ENCODE results near the gene ESR1. TPM values are rescaled to one million over a fixed set of nuclear protein-coding genes. Genes with fewer than 3 reads are reported as not detected.
A peak's percentile ranks its signal among the peaks of the same experiment; 100 is the strongest.

ESR1 gene
- total and polyA plus RNA-seq, 2 experiments from 2014 or later = 0.09 TPM; not detected in 1

DNA sequence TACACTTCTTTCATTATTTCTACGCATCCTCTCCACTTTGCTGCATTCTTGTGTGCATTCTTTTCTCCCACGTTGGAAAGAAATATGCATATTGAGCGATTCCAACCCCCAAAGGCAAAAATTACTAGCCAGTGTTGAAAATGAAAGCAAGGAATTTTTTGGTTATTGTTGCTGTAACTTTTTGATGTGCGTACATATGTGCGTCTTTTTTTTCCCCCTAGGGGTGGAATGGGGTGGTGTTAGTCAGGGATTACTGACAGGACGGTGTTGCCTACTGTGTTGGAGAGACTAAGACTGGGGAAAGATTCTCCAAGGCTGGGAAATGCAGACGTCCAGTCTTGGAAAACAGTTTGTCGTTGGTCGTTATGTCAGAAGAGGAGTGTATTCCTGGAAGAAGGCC is 44.2 kb upstream of the ESR1 start:
- H3K4me1 ChIP-seq (ENCODE audit: insufficient read depth) = peaks cover 9% of the 10 kb centered on the region
- H3K9me2 ChIP-seq (ENCODE audit: insufficient read depth) = no peaks in the 10 kb centered on the region
- in situ Hi-C loops (cut with MboI) = loop anchor here (10.0 kb wide), 1 partner anchor 361 kb away; no protein-coding TSS in a partner anchor
- H4K20me1 ChIP-seq (ENCODE audit: insufficient read depth) = no peaks in the 10 kb centered on the region
- peak overlapping the region; percentile 96 for H2AFZ ChIP-seq
- peak overlapping the region; percentile 98 for H3K4me2 ChIP-seq (ENCODE audit: unreplicated experiment)
- no peaks in the 10 kb centered on the region for H3K27me3 ChIP-seq (replicated peaks; ENCODE audit: insufficient read depth)
- H3F3A ChIP-seq (ENCODE audit: insufficient read depth) = peaks cover 10% of the 10 kb centered on the region
- TF ChIP-seq EZH2 (IDR thresholded peaks at IDR 0.05; ENCODE audit: insufficient read depth, poor library complexity, severe bottlenecking) = no peak
- no peak for TF ChIP-seq EZH2phosphoT487 (IDR thresholded peaks at IDR 0.05; ENCODE audit: insufficient read depth, low read depth)
- no peaks in the 10 kb centered on the region for H3K9me3 ChIP-seq (ENCODE audit: low read depth)
- WGBS, 2 experiments (ENCODE audit: low coverage in 1 of 2, low lambda C conversion rate in 2 of 2, missing lambda C conversion rate in 2 of 2) = 8 to 12% methylated on average over 9 of the region's 9 CpGs
- H3K9ac ChIP-seq = peak overlapping the region; percentile 68
- peak overlapping the region; percentile 86 for H3K4me3 ChIP-seq
- no peaks in the 10 kb centered on the region for H3K36me3 ChIP-seq (ENCODE audit: low read depth)
- no peaks in the 10 kb centered on the region for H3K79me2 ChIP-seq (ENCODE audit: insufficient read depth)
- H3K27ac ChIP-seq = peak overlapping the region; percentile 61
- DNase-seq = peak; percentile 77

GRCh38 chr6:151763938-151764680 is 43.4 kb upstream of the ESR1 start:
- Histone ChIP-seq H3K9ac (peak overlapping the region; percentile 68), H3K36me3 (ENCODE audit: low read depth) (no peaks in the 10 kb centered on the region), H2AFZ (peak overlapping the region; percentile 96), H3K9me3 (ENCODE audit: low read depth) (no peaks in the 10 kb centered on the region), H3K4me1 (ENCODE audit: insufficient read depth) (peaks cover 9% of the 10 kb centered on the region), H3K9me2 (ENCODE audit: insufficient read depth) (no peaks in the 10 kb centered on the region), H3K27ac (peak overlapping the region; percentile 61), H3F3A (ENCODE audit: insufficient read depth) (peaks cover 10% of the 10 kb centered on the region), H3K27me3 (replicated peaks; ENCODE audit: insufficient read depth) (no peaks in the 10 kb centered on the region), H3K4me3 (peak overlapping the region; percentile 86), H3K79me2 (ENCODE audit: insufficient read depth) (no peaks in the 10 kb centered on the region), H4K20me1 (ENCODE audit: insufficient read depth) (no peaks in the 10 kb centered on the region), H3K4me2 (ENCODE audit: unreplicated experiment) (peak overlapping the region; percentile 98)
- 1 to 5% methylated on average over 20 of the region's 20 CpGs for WGBS, 2 experiments (ENCODE audit: low coverage in 1 of 2, low lambda C conversion rate in 2 of 2, missing lambda C conversion rate in 2 of 2)
- peak; percentile 94 for DNase-seq
- no peak for TF ChIP-seq EZH2 (IDR thresholded peaks at IDR 0.05; ENCODE audit: insufficient read depth, poor library complexity, severe bottlenecking)
- no peak for TF ChIP-seq EZH2phosphoT487 (IDR thresholded peaks at IDR 0.05; ENCODE audit: insufficient read depth, low read depth)
- in situ Hi-C loops (cut with MboI) = loop anchor here (10.0 kb wide), 1 partner anchor 361 kb away; no protein-coding TSS in a partner anchor

GRCh38 chr6:151765444-151765886 is 42.0 kb upstream of the ESR1 start:
- Histone ChIP-seq H2AFZ (peak overlapping the region; percentile 42), H3K27me3 (replicated peaks; ENCODE audit: insufficient read depth) (no peaks in the 10 kb centered on the region), H3K4me3 (peak overlapping the region; percentile 57), H3K4me1 (ENCODE audit: insufficient read depth) (peaks cover 9% of the 10 kb centered on the region), H3K79me2 (ENCODE audit: insufficient read depth) (no peaks in the 10 kb centered on the region), H3K9me2 (ENCODE audit: insufficient read depth) (no peaks in the 10 kb centered on the region), H3K9me3 (ENCODE audit: low read depth) (no peaks in the 10 kb centered on the region), H3K36me3 (ENCODE audit: low read depth) (no peaks in the 10 kb centered on the region), H4K20me1 (ENCODE audit: insufficient read depth) (no peaks in the 10 kb centered on the region), H3K27ac (no peak overlapping the region), H3K4me2 (ENCODE audit: unreplicated experiment) (peak overlapping the region; percentile 98), H3K9ac (no peak overlapping the region), H3F3A (ENCODE audit: insufficient read depth) (peaks cover 10% of the 10 kb centered on the region)
- in situ Hi-C loops (cut with MboI) = loop anchor here (10.0 kb wide), 1 partner anchor 359 kb away; no protein-coding TSS in a partner anchor
- TF ChIP-seq EZH2 (IDR thresholded peaks at IDR 0.05; ENCODE audit: insufficient read depth, poor library complexity, severe bottlenecking) (no peak), EZH2phosphoT487 (IDR thresholded peaks at IDR 0.05; ENCODE audit: insufficient read depth, low read depth) (no peak)
- 0 to 2% methylated on average over 2 of the region's 2 CpGs for WGBS, 2 experiments (ENCODE audit: low coverage in 1 of 2, low lambda C conversion rate in 2 of 2, missing lambda C conversion rate in 2 of 2)
- DNase-seq = peak; percentile 90

- Histone ChIP-seq H2AFZ (no peak overlapping the region), H3K4me3 (no peak overlapping the region), H4K20me1 (ENCODE audit: insufficient read depth) (no peaks in the 10 kb centered on the region), H3K4me2 (ENCODE audit: unreplicated experiment) (no peak overlapping the region), H3K36me3 (ENCODE audit: low read depth) (no peaks in the 10 kb centered on the region), H3K9ac (no peak overlapping the region), H3K27me3 (replicated peaks; ENCODE audit: insufficient read depth) (no peaks in the 10 kb centered on the region), H3K79me2 (ENCODE audit: insufficient read depth) (no peaks in the 10 kb centered on the region), H3K9me3 (ENCODE audit: low read depth) (no peaks in the 10 kb centered on the region), H3K4me1 (ENCODE audit: insufficient read depth) (no peaks in the 10 kb centered on the region), H3K27ac (no peak overlapping the region), H3F3A (ENCODE audit: insufficient read depth) (no peaks in the 10 kb centered on the region), H3K9me2 (ENCODE audit: insufficient read depth) (no peaks in the 10 kb centered on the region)
- no peak for DNase-seq
- no peak for TF ChIP-seq EZH2 (IDR thresholded peaks at IDR 0.05; ENCODE audit: insufficient read depth, poor library complexity, severe bottlenecking)
- no peak for TF ChIP-seq EZH2phosphoT487 (IDR thresholded peaks at IDR 0.05; ENCODE audit: insufficient read depth, low read depth)
- WGBS, 2 experiments (ENCODE audit: low coverage in 1 of 2, low lambda C conversion rate in 2 of 2, missing lambda C conversion rate in 2 of 2) = 0 to 4% methylated on average over 1 of the region's 1 CpG
- in situ Hi-C loops (cut with MboI) = no loop called here
These were observed 35.0 kb upstream of the ESR1 start for GRCh38 chr6:151772446-151772845.
